NB4 (cell line): ENCODE results near the gene ATP2B1.

Source experiments
- DNase-seq: peaks from one replicate; pipeline ENCODE4 v3.0.0; 2010; ENCODE audit warnings: low read depth
- H3K4me3 ChIP-seq: one replicate; pipeline ENCODE4 v1.5.1; 2011; ENCODE audit warnings: mild to moderate bottlenecking, low read depth, low read length, moderate library complexity
- MAX ChIP-seq: IDR thresholded peaks from 2 replicates; pipeline ENCODE4 v1.6.1; 2011; ENCODE audit warnings: low read depth, low read length
- MYC ChIP-seq: IDR thresholded peaks from 2 replicates; pipeline ENCODE4 v1.6.1; 2011; ENCODE audit warnings: low read depth, low read length
- POLR2A ChIP-seq: IDR thresholded peaks from 2 replicates; pipeline ENCODE4 v1.6.1; 2011; ENCODE audit warnings: mild to moderate bottlenecking; ENCODE audit not compliant: insufficient read length; ENCODE audit errors: extremely low read depth
- TF ChIP-seq, protein P1 (sequence below): IDR thresholded peaks from one replicate; pipeline ENCODE4 v1.5.1; 2012; ENCODE audit warnings: low read depth, low read length

Gene ATP2B1

DNA sequence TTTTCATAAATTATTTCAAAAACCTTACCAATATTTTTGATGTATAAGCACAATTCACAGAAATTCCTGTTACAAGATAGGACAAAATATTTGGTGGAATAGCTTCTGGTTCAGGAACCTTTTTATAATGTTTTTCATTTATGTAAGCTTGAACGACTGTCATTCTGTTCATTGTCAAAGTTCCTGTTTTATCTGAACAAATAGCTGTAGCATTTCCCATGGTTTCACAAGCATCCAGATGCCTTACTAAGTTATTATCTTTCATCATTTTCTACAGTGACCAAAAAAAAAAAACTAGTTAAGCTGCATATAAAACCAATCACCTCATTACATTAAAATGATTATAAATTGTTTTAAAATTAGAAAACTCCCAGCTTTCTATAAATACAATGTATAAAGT is 87.1 kb downstream of the ATP2B1 start:
- TF ChIP-seq MAX (no peak), POLR2A (no peak), MYC (no peak)
- TF ChIP-seq, protein P1, sequence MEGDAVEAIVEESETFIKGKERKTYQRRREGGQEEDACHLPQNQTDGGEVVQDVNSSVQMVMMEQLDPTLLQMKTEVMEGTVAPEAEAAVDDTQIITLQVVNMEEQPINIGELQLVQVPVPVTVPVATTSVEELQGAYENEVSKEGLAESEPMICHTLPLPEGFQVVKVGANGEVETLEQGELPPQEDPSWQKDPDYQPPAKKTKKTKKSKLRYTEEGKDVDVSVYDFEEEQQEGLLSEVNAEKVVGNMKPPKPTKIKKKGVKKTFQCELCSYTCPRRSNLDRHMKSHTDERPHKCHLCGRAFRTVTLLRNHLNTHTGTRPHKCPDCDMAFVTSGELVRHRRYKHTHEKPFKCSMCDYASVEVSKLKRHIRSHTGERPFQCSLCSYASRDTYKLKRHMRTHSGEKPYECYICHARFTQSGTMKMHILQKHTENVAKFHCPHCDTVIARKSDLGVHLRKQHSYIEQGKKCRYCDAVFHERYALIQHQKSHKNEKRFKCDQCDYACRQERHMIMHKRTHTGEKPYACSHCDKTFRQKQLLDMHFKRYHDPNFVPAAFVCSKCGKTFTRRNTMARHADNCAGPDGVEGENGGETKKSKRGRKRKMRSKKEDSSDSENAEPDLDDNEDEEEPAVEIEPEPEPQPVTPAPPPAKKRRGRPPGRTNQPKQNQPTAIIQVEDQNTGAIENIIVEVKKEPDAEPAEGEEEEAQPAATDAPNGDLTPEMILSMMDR = no peak
- peak; percentile 19 for DNase-seq
- no peak overlapping the region for H3K4me3 ChIP-seq

DNA sequence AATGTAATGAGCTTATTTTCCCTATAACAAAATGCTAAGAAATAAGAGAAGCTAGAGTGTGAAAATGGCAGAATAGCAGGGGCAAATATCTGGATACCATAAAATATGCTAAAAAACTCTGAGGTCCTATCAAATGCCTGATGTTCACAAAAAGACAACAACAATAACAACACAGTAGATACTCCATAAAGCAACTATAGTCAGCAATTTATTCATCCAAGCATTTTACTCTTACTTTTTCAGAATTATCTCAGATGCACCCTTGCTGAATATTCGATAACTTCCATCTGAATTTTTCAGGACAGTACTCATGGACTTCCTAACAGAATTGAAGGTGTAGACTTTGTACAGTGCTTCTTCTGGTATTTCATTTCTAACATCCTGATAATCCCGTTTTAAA is 88.9 kb downstream of the ATP2B1 start:
- TF ChIP-seq MAX = no peak
- TF ChIP-seq, protein P1 = no peak
- no peak for TF ChIP-seq MYC
- no peak for TF ChIP-seq POLR2A
- H3K4me3 ChIP-seq = no peak overlapping the region
- no peak for DNase-seq

- no peak overlapping the region for H3K4me3 ChIP-seq
- DNase-seq = no peak
- TF ChIP-seq POLR2A = no peak
- TF ChIP-seq MYC = no peak
- no peak for TF ChIP-seq MAX
- TF ChIP-seq, protein P1 = no peak
Observed at GRCh38 chr12:89618113-89618862, 90.3 kb downstream of the ATP2B1 start.

- TF ChIP-seq MYC (no peak), POLR2A (no peak)
- TF ChIP-seq, protein P1 = no peak
- no peak for DNase-seq
Observed at GRCh38 chr12:89610366-89610765, 98.3 kb downstream of the ATP2B1 start.

DNA sequence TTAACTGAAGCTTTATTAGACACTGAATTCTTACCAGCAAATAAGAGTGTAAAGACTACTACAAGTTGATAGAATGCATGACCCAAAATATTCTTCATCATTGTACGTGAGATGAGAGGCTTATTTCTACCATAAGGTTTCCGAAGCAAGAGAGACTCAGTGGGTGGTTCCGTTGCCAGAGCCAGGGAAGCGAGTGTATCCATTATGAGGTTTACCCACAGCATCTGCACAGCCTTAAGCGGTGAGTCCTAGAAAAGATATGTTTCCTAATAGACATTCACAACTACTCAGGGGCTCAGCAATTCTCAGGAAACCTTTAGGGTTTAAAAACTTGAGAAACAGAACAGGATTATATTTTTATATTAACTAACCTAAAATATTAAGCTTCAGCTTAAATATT is 105.0 kb downstream of the ATP2B1 start:
- TF ChIP-seq POLR2A (no peak), MAX (no peak), MYC (no peak)
- TF ChIP-seq, protein P1 = no peak
- no peak for DNase-seq
- no peak overlapping the region for H3K4me3 ChIP-seq

More at GRCh38 chr12:89610366-89610765, 98.3 kb downstream of the ATP2B1 start:
- no peak overlapping the region for H3K4me3 ChIP-seq

GRCh38 chr12:89597770-89598169 is 110.9 kb downstream of the ATP2B1 start:
- no peak overlapping the region for H3K4me3 ChIP-seq
- TF ChIP-seq, protein P1 = no peak
- TF ChIP-seq MAX (no peak), POLR2A (no peak), MYC (no peak)
- DNase-seq = no peak
